Measurements from ENCODE around the gene TFDP1.

DNA sequence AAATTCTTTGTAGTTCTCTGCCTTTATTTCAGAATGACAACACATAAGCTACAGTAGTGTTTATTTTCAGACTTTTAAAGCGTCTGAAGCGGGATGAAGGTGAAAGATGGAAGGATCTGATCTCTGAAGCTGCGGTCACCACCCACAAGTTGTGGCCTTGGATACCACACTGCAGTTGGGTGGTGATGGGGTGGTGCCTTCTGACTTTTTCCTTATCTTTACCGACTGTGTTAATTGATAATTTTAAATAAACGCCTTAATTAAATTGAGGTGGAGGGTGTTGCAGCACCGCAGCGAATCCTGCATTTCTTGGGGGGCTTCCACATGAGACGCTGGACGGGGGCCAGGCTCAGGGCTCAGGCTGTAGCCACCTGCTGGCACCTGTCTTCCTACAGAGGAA is 1.3 kb downstream of the TFDP1 start:
- TF ChIP-seq CTCF (IDR thresholded peaks at IDR 0.05; ENCODE audit: borderline replicate concordance, extremely low read depth, low read length, poor library complexity, severe bottlenecking) (no peak), EZH2 (IDR thresholded peaks at IDR 0.05; ENCODE audit: borderline replicate concordance, low read depth, low read length, severe bottlenecking) (no peak)
